Glomerular visceral epithelial cell (primary cell): ENCODE results near the gene TTF2.
A peak's percentile ranks its signal among the peaks of the same experiment; 100 is the strongest.

ENCODE experiments used
- DNase-seq: peaks from one replicate; pipeline ENCODE4 v3.0.0-alpha.2; 2016; ENCODE audit errors: extremely low spot score

TTF2 gene

GRCh38 chr1:117059678-117060440 is at the start of gene TTF2:
TTF2 (plus strand) TSS chr1:117060326; CDS start chr1:117060347, 21 bp downstream.
- DNase-seq: peak; percentile 99

DNA sequence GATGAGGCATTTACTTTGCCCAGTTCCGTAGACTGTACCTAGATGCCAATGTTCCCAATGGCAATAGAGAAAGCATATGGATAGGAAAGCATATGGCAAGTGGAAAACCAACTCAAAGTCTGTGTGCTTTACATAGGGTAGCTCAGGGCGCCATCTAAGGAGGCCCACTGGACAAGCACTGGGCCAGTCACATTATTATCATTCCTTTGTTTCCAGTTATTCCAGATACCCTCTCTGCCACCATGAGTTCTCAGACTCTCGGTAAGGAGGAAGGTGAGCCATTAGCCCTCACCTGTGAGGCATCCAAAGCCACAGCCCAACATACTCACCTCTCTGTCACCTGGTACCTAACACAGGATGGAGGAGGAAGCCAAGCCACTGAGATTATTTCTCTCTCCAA is 48.8 kb upstream of the TTF2 start:
- no peak for DNase-seq

- no peak for DNase-seq
These were observed 46.7 kb upstream of the TTF2 start for GRCh38 chr1:117013309-117013858.

- DNase-seq: peak; percentile 50
These were observed 45.9 kb upstream of the TTF2 start for GRCh38 chr1:117014209-117014608.

DNA sequence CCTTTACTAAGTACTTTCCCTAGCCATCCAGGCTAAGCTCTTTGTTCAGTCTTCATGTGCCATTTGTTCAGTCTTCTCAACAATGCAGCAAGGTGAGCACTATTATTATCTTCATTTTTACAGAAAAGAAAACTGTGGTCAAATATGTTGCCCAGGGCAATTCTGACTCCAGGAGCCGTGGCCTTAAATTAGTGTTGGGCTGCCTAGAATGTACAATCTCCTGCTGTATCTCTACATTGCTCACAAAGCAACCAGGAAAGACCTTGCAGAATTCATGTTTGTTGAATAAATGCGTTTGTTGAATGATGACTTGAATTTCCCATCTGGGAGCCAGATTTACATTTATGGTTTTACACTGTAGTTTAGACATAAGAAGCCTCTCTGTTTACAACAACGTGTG is 44.4 kb upstream of the TTF2 start:
- no peak for DNase-seq

DNA sequence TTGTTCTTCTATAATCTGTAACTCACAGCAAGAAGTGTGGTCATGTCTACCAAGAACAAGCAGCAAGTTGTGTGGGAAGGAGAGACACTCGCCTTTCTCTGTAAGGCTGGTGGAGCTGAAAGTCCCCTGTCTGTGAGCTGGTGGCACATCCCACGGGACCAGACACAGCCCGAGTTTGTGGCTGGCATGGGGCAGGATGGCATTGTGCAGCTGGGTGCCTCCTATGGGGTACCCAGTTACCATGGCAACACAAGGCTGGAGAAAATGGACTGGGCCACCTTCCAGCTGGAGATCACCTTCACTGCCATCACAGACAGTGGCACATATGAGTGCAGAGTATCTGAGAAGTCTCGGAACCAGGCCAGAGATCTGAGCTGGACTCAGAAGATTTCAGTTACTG is 43.1 kb upstream of the TTF2 start:
- no peak for DNase-seq

- DNase-seq: no peak
These were observed 42.5 kb upstream of the TTF2 start for GRCh38 chr1:117017648-117018047.

GRCh38 chr1:117020526-117021156 is 39.5 kb upstream of the TTF2 start:
- DNase-seq: no peak

DNA sequence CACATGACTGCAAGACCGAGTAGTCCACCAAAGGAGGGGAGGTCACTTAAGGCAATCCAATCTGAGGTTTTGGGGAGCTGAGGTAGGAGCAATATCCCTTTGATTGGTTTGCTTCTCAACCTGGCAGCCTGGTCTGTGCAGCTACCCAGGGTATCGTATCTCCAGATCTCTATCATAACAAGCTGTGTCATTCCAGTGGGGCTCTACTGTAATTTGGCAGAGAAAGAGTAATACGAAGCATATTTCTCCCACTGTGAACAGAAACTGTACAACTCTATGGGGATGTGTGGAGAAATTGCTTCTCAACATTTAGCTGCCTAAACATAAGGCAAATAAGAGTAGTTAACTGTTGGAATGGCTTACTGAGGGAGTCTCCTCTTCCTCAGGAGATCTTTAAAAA is 38.0 kb upstream of the TTF2 start:
- no peak for DNase-seq

DNA sequence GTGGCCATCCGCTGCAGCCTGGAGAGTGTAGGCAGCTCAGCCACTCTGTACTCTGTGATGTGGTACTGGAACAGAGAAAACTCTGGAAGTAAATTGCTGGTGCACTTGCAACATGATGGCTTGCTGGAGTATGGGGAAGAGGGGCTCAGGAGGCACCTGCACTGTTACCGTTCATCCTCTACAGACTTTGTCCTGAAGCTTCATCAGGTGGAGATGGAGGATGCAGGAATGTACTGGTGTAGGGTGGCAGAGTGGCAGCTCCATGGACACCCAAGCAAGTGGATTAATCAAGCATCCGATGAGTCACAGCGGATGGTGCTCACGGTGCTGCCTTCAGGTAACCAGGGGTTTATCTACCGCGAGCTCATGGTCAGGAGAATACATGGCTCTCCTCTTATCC is 34.6 kb upstream of the TTF2 start:
- DNase-seq: no peak

- DNase-seq: no peak
These were observed 33.8 kb upstream of the TTF2 start for GRCh38 chr1:117026361-117026760.

DNA sequence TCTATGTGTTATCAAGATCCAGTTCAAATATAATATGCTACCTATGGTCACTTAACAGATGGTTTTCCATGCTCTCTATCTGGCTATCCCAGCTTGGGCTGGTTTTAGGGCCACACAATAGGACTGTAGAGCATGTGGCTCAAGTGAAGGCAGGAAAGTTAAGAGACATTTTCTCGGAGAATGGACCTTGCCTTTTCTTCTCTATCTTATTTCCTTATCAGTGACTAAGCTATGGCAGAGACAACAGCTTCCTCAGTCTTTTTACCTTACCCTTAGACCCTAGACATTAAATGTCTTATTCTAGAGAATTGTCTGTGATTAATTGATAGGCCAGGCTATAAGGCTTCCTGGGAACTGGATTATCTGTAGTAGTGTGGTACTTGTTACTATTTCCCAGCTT is 30.4 kb upstream of the TTF2 start:
- no peak for DNase-seq

- DNase-seq: no peak
These were observed 29.8 kb upstream of the TTF2 start for GRCh38 chr1:117030271-117030877.

GRCh38 chr1:117032266-117032665 is 27.9 kb upstream of the TTF2 start:
- no peak for DNase-seq

GRCh38 chr1:117032681-117033539 is 27.2 kb upstream of the TTF2 start:
- DNase-seq: no peak

DNA sequence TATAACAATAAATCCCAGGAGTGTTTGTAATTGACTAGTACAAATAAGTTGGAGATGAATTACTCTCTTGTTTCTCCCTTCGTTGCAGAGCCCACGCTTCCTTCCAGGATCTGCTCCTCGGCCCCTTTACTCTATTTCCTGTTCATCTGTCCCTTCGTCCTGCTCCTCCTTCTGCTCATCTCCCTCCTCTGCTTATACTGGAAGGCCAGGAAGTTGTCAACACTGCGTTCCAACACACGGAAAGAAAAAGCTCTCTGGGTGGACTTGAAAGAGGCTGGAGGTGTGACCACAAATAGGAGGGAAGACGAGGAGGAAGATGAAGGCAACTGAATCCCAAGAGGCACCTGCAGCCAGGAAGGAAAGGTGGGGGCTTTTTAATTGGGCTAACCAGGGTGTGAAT is 26.4 kb upstream of the TTF2 start:
- DNase-seq: no peak

DNA sequence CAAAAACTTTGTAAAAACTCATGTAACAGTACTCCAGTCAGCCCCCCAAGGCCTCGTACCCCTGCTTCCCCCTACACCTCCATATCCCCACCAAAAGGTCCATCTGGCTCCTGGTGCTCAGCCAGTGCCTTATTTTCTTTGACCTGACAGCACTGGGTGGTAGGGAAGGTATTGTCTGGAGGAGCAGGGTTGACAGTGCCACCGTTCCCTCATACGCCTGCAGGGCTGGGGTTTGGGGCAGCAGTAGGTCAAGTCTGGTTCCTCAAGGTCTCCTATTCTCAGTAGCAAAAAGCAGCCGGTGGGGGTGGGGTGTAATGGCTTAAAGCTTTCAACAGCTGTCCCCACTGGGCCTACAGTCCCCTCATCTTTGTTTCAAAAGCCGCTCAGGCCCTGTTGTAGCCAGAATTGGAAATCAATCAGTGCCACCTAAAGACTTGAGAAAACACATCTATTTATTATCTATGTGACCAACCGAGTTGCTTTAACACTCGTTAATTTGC is 25.3 kb upstream of the TTF2 start:
- DNase-seq: no peak

- DNase-seq: peak; percentile 57
These were observed 24.1 kb upstream of the TTF2 start for GRCh38 chr1:117036018-117036461.

GRCh38 chr1:117037802-117038201 is 22.3 kb upstream of the TTF2 start:
- no peak for DNase-seq

- DNase-seq: no peak
These were observed 21.9 kb upstream of the TTF2 start for GRCh38 chr1:117038236-117038635.

- DNase-seq: no peak
These were observed 15.9 kb upstream of the TTF2 start for GRCh38 chr1:117044217-117044616.

- no peak for DNase-seq
These were observed 14.5 kb upstream of the TTF2 start for GRCh38 chr1:117045644-117046043.
